Keratinocyte (primary cell): Measurements from ENCODE around the gene PRR19.

ENCODE experiments used
- EZH2 ChIP-seq: IDR thresholded peaks from one replicate; pipeline ENCODE4 v1.6.1; 2012; ENCODE audit warnings: inconsistent platforms, mild to moderate bottlenecking, low read length, moderate library complexity
- TF ChIP-seq, protein P1 (sequence below), 3 experiments: IDR thresholded peaks in 1 of 3; conservative IDR thresholded peaks in 1 of 3; optimal IDR thresholded peaks in 1 of 3; 2 replicates in 2 of 3; 3 replicates in 1 of 3; pipeline versions ENCODE3 to v1.5.1; 2011; ENCODE audit warnings: low read length in 3 of 3, mild to moderate bottlenecking in 3 of 3, moderate library complexity in 2 of 3, control low read depth in 1 of 3, inconsistent platforms in 1 of 3; ENCODE audit not compliant: insufficient read depth in 2 of 3; ENCODE audit errors: extremely low read depth in 1 of 3

DNA sequence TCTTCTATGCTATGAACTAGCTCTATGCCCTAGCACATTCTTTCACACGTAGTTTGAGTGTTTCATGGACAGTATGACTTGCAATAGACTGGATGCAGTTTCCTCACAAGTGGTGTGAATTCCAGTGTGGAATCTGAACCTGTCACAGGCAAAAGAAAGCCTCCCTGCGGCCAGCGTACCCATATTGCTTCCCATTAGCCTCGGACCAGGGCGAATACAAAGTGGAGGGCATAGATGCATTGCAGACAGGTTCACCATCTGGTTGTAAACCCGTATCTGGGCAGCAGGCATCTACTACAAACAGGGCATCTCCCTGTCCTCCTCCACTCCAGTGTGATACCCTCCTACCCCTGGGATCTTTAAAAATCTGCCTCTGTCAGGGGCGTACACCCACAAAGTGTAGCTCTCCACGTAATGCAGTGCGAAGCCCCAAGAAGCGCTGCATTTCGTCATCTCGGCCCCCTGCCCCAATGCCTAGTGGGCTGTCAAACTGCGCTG lies 34.2 kb upstream of the PRR19 start:
- TF ChIP-seq, protein P1, sequence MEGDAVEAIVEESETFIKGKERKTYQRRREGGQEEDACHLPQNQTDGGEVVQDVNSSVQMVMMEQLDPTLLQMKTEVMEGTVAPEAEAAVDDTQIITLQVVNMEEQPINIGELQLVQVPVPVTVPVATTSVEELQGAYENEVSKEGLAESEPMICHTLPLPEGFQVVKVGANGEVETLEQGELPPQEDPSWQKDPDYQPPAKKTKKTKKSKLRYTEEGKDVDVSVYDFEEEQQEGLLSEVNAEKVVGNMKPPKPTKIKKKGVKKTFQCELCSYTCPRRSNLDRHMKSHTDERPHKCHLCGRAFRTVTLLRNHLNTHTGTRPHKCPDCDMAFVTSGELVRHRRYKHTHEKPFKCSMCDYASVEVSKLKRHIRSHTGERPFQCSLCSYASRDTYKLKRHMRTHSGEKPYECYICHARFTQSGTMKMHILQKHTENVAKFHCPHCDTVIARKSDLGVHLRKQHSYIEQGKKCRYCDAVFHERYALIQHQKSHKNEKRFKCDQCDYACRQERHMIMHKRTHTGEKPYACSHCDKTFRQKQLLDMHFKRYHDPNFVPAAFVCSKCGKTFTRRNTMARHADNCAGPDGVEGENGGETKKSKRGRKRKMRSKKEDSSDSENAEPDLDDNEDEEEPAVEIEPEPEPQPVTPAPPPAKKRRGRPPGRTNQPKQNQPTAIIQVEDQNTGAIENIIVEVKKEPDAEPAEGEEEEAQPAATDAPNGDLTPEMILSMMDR (optimal IDR thresholded peaks at IDR 0.05 in 1 of 3, IDR thresholded peaks at IDR 0.05 in 1 of 3, conservative IDR thresholded peaks at IDR 0.05 in 1 of 3; ENCODE audit: extremely low read depth in 1 of 3, insufficient read depth in 2 of 3, low read length in 3 of 3), result no peak
- TF ChIP-seq EZH2, result no peak
